ENCODE data around the gene PRPF38B. TPM values are rescaled to one million over a fixed set of nuclear protein-coding genes. Genes with fewer than 3 reads are reported as not detected.
"Not testable (repeated sequence)": the region's sequence is repeated elsewhere in the genome, so short reads cannot be mapped to it uniquely, and the experiment has no call there.

Gene PRPF38B
- total RNA-seq, 1 donor, result 25.2 TPM

DNA sequence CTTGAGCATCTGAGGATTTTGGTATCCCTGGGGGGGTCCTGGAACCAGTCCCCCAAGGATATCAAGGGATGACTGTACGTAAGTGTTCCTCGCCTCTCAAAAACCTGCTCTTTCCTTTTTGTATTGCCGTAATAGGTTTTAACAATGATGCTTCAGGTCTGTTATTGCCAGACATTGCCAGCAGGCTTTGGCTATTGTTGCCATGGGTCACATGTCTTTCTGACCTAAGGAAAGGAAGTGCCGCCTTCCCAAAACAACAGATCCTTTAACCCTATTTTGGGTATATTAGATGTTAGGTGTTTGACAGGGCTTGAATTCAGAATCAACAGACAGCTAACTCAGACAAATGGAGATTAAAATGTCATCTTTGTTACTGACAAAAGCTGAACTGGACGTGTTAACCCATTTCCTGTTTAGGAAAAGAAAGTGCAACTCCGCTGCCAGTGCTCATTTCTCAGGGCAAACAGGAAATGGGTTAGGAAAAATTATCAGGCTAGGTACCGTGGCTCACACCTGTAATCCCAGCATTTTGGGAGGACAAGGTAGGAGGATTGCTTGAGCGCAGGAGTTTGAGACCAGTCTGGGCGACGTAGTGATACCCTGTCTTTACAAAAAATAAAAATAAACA is 12.4 kb upstream of the PRPF38B start:
- H3K4me3 ChIP-seq (ENCODE audit: low read depth, low read length), result no peak overlapping the region
- no peak for DNase-seq (ENCODE audit: low read depth)
- TF ChIP-seq, protein P1, sequence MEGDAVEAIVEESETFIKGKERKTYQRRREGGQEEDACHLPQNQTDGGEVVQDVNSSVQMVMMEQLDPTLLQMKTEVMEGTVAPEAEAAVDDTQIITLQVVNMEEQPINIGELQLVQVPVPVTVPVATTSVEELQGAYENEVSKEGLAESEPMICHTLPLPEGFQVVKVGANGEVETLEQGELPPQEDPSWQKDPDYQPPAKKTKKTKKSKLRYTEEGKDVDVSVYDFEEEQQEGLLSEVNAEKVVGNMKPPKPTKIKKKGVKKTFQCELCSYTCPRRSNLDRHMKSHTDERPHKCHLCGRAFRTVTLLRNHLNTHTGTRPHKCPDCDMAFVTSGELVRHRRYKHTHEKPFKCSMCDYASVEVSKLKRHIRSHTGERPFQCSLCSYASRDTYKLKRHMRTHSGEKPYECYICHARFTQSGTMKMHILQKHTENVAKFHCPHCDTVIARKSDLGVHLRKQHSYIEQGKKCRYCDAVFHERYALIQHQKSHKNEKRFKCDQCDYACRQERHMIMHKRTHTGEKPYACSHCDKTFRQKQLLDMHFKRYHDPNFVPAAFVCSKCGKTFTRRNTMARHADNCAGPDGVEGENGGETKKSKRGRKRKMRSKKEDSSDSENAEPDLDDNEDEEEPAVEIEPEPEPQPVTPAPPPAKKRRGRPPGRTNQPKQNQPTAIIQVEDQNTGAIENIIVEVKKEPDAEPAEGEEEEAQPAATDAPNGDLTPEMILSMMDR (IDR thresholded peaks at IDR 0.05; ENCODE audit: insufficient read depth, low read length), result no peak

DNA sequence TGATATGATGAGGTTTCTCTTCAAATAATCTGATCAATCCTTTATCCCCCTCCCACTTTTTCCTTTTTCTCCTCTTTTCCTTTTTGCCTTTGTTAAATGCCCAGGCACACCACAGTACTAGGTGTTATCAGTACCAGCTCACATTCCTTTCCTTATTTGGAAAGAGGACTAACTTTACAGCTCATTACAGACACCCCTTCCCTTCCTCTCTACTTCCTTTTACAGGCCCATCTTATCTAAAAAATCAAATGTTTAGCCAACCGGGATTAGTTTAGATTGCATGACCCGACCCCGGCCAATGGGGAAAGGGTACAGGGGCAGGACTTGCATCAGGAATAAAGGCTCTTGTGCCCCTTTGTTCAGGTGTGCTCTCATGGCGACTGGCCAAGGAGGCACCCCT is 10.4 kb upstream of the PRPF38B start:
- not testable (repeated sequence) for H3K4me3 ChIP-seq (ENCODE audit: low read depth, low read length); DNase-seq (ENCODE audit: low read depth)

DNA sequence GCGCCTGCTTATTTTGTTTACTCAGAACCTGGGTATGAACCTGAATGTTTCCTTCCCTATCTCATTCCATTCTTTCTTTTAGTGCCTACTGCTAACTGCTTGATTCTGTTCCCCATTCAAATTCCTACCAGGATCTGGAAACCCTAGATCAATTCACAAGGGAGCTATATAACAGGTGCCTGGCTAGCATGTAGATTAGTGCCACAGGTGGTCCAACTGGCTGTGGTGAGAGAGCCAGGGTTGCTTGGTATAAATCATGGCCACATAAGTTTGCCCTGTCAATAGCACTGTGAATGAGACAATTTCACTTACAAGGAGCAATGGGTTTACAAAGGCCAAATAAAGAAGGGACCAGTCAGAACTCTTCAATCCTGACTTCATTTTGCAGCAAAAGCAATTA is 6.6 kb upstream of the PRPF38B start:
- TF ChIP-seq, protein P1 (IDR thresholded peaks at IDR 0.05; ENCODE audit: insufficient read depth, low read length), result no peak
- no peak for DNase-seq (ENCODE audit: low read depth)
- no peak overlapping the region for H3K4me3 ChIP-seq (ENCODE audit: low read depth, low read length)

DNA sequence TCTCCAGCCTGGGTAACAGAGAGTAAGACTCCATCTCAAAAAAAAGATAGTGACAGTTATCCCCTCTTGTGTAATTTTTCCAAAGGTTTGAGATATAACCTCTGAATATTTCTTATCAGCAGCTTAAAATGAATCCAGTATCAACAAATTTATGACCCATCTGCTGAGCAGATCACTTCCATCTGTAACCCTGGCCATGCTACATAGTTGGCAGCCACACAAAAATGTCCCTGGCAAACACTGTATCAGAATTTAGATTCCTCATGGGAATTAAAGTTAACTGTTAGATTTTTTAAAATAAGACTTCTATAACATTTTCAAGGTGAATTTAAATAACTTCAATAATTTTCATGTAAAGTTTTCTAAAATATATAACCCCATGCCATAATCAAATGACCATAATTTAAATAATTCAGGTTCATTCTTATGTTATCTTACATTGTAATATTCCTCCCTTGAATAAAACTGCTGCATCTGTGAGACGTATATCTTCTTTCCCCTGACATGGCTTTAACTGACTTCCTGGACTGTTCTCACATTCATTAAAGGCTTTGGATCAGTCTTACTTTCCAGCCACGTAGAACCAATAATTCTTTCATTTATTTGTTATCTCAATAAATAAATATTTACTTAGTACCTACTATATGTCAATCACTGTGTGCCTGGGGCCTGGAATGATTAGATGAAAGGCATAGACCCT is 5.3 kb upstream of the PRPF38B start:
- TF ChIP-seq, protein P1 (IDR thresholded peaks at IDR 0.05; ENCODE audit: insufficient read depth, low read length), result no peak
- peak; percentile 92 for DNase-seq (ENCODE audit: low read depth)
- no peak overlapping the region for H3K4me3 ChIP-seq (ENCODE audit: low read depth, low read length)

DNA sequence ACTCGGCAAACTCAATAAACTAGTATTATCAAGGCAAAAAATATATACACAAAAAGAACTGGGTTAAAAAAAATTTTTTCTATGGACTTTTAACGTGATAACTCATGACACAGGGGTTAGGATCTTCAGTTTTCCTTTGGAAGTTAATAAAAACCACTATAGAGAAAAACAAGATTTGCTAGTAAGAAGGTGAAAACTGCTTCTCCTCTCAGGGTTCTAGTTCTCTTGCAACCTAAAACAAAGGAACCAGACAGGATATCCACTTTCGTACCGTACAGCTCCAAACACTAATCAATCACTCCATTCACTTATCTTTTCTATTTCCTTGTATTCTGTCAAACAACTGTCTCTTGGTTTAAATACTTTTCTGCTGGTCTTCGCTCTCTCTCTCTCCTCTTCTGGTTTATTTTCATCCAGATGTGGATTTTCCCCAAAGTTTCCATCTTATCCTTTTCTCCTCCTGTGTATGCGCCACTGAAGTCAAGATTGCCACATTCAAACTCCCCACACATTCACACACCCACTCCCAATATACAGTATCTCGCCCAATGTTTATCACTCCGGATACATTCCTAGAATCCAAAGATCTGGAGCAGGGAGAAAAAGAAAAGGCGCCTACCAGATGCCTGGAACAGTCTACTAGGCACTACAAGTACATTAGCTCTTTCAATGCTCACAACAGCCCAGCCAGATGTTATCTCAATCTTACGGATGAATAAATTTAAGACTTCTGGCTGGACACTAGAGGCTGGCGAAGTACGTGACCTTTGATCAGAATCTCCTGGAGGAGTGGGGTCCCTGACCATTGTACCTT is 775 bp upstream of the PRPF38B start:
- TF ChIP-seq, protein P1 (IDR thresholded peaks at IDR 0.05; ENCODE audit: insufficient read depth, low read length), result no peak
- peak overlapping the region; percentile 88 for H3K4me3 ChIP-seq (ENCODE audit: low read depth, low read length)
- no peak for DNase-seq (ENCODE audit: low read depth)

DNA sequence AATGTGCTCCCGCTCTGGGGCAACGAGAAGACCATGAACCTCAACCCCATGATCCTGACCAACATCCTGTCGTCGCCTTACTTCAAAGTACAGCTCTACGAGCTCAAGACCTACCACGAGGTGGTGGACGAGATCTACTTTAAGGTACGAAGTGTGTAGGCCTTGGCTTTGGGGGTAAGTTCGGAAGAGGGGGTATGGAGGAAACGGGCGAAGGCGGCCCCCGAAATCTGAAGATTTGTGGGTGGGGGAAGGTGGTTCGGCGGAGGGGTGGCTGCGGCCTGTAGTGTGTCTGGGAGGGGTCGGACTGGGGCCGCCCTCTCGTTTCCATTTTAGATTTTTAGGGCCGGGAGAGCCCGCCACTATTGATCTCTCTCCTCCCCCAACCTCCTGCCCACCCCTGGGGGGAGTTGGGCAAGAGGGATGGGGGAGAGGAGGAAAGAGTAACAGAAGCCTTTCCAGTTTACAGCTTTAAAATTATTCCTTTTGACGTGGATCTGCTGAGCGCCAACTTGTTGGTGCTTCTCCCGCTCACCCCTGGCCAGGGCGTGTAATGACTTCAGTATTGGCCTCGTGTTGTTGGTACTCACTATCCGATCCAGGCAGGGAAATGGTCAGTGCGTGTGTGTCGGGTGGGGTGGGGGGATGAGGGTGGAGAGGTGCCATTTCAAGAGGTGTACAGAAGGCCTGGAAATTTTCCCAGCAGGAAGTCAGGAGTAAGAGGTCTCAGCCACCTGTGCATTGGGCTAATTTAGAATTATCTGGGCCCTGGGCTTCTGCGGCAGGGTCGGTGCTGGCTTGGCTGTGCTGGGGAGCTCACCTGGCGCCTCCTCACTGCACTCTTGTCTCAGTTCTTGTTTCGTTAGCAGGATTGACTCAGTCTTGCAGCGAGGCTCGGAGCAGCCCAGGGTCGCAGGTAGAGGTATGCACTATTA is 880 bp downstream of the PRPF38B start:
- TF ChIP-seq, protein P1 (IDR thresholded peaks at IDR 0.05; ENCODE audit: insufficient read depth, low read length), result peak; percentile 23
- peak; percentile 78 for DNase-seq (ENCODE audit: low read depth)
- H3K4me3 ChIP-seq (ENCODE audit: low read depth, low read length), result peak overlapping the region; percentile 88
